Esophagus squamous epithelium (tissue), 4 donors: ENCODE results near the gene ARID5B.

ENCODE experiments used
- CTCF ChIP-seq, 6 experiments: fragments of 450-650 bp in 4 of 6; fragments of 200-600 bp in 2 of 6; sonication (generic) in 2 of 6; IDR thresholded peaks; one replicate each; pipeline ENCODE4 v1.5.1; 2016 to 2019; ENCODE audit warnings: antibody characterized with exemption in 6 of 6, mild to moderate bottlenecking in 4 of 6, moderate library complexity in 4 of 6
- POLR2A ChIP-seq, 4 donors: fragments of 450-650 bp; IDR thresholded peaks; one replicate each; pipeline ENCODE4 v1.6.1; 2017; ENCODE audit warnings: antibody characterized with exemption in 4 of 4, mild to moderate bottlenecking in 4 of 4, moderate library complexity in 3 of 4

- peak in 1 of 6 experiments; percentile 13 for TF ChIP-seq CTCF (IDR thresholded peaks at IDR 0.05)
- peak in 1 of 4 donors; percentile 29 for TF ChIP-seq POLR2A (IDR thresholded peaks at IDR 0.05)
These were observed 33.7 kb upstream of the ARID5B start for GRCh38 chr10:61867817-61868216.
